MM.1S (cell line): ENCODE results near the gene SLIT1.

Source experiments
- EZH2 ChIP-seq: fragments of 300-600 bp; sonication (generic); optimal IDR thresholded peaks from 2 replicates; pipeline ENCODE3; 2017; ENCODE audit warnings: low read depth, mild to moderate bottlenecking, antibody characterized with exemption, low read length, mixed read lengths
- EZH2phosphoT487 ChIP-seq: fragments of 300-600 bp; sonication (generic); IDR thresholded peaks from 2 replicates; pipeline ENCODE4 v1.6.1; 2018; ENCODE audit warnings: antibody characterized with exemption, low read length
- TF ChIP-seq, protein P1 (sequence below): fragments of 300-600 bp; sonication (generic); IDR thresholded peaks from 2 replicates; pipeline ENCODE4 v1.5.1; 2016; ENCODE audit warnings: antibody characterized with exemption, low read length, mixed read lengths

DNA sequence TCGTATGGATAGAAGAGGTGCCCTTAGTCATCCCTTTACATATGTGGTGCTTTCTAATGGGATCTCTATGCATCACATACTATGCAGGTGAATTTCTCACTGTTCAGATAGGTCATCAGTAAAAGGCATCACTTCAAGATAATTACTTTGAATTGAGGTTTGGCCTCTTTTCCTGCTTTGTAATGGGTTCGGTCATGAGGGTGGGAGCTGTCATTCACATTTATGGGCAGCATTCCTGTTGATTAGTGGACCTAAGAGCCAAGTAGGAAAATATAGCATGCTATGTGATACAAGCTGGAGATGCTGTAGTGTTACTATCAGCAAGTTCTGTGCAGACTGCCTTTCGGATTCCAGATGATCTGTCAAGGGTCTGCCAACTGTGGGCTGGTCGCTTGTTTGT is 197.3 kb downstream of the SLIT1 start:
- TF ChIP-seq, protein P1, sequence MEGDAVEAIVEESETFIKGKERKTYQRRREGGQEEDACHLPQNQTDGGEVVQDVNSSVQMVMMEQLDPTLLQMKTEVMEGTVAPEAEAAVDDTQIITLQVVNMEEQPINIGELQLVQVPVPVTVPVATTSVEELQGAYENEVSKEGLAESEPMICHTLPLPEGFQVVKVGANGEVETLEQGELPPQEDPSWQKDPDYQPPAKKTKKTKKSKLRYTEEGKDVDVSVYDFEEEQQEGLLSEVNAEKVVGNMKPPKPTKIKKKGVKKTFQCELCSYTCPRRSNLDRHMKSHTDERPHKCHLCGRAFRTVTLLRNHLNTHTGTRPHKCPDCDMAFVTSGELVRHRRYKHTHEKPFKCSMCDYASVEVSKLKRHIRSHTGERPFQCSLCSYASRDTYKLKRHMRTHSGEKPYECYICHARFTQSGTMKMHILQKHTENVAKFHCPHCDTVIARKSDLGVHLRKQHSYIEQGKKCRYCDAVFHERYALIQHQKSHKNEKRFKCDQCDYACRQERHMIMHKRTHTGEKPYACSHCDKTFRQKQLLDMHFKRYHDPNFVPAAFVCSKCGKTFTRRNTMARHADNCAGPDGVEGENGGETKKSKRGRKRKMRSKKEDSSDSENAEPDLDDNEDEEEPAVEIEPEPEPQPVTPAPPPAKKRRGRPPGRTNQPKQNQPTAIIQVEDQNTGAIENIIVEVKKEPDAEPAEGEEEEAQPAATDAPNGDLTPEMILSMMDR = no peak
- TF ChIP-seq EZH2phosphoT487 (no peak), EZH2 (no peak)
